Suprapubic skin (tissue), 4 donors: Measurements from ENCODE around the gene PPP2R2C. TPM values are rescaled to one million over a fixed set of nuclear protein-coding genes. Genes with fewer than 3 reads are reported as not detected.

Experiments
- DNase-seq, 2 donors: peaks; one replicate each; pipeline ENCODE4 v3.0.0-alpha.2; 2019; ENCODE audit warnings: low spot score in 2 of 2
- H3K27ac ChIP-seq: fragments of 200-600 bp; sonication (generic); one replicate; pipeline ENCODE4 v1.5.1; 2019
- H3K27me3 ChIP-seq: fragments of 200-600 bp; sonication (generic); one replicate; pipeline ENCODE4 v1.5.1; 2019
- H3K36me3 ChIP-seq: fragments of 200-600 bp; sonication (generic); one replicate; pipeline ENCODE4 v1.5.1; 2019
- H3K4me1 ChIP-seq: fragments of 200-600 bp; sonication (generic); one replicate; pipeline ENCODE4 v1.5.1; 2019
- H3K4me3 ChIP-seq: fragments of 200-600 bp; sonication (generic); one replicate; pipeline ENCODE4 v1.5.1; 2019; ENCODE audit warnings: mild to moderate bottlenecking
- H3K9me3 ChIP-seq: fragments of 200-600 bp; sonication (generic); one replicate; pipeline ENCODE4 v1.5.1; 2019
- CTCF ChIP-seq, 2 donors: fragments of 200-600 bp in 1 of 2; fragments of 450-650 bp in 1 of 2; sonication (generic) in 1 of 2; IDR thresholded peaks; one replicate each; pipeline ENCODE4 v1.5.1; 2016 to 2019; ENCODE audit warnings: antibody characterized with exemption in 2 of 2, mild to moderate bottlenecking in 1 of 2, moderate library complexity in 1 of 2
- EP300 ChIP-seq: sonication (generic); formaldehyde crosslinking; IDR thresholded peaks from one replicate; pipeline ENCODE4 v1.6.1; 2017; ENCODE audit warnings: antibody characterized with exemption
- POLR2A ChIP-seq, 2 donors: fragments of 450-650 bp; IDR thresholded peaks; one replicate each; pipeline ENCODE4 v1.6.1; 2017; ENCODE audit warnings: antibody characterized with exemption in 2 of 2, mild to moderate bottlenecking in 2 of 2, moderate library complexity in 2 of 2
- POLR2AphosphoS5 ChIP-seq, 3 donors: sonication (generic); formaldehyde crosslinking; IDR thresholded peaks; one replicate each; pipeline ENCODE4 v1.6.1; 2017; ENCODE audit warnings: antibody characterized with exemption in 3 of 3
- WGBS: methylation state at CpG from one replicate; pipeline ENCODE4 v1.1.5; 2018; 5-methylcytosine and 5-hydroxymethylcytosine counted together
- total RNA-seq, 4 donors: library from RNA; depleted of rRNA; stranded (reverse); fragments of >200 nt; gene quantifications; one replicate each; pipeline ENCODE4 v1.1.0, GENCODE V29; 2016

Gene PPP2R2C
- total RNA-seq, 4 donors from 2014 or later = 42.5 to 81.5 (median 61.0) TPM

GRCh38 chr4:6303943-6304342, 168.5 kb downstream of the PPP2R2C start:
- peaks cover 1% of the 10 kb centered on the region for H3K4me1 ChIP-seq
- H3K27ac ChIP-seq = no peak overlapping the region
- no peak for DNase-seq
- H3K27me3 ChIP-seq = peaks cover 6% of the 10 kb centered on the region
- no peaks in the 10 kb centered on the region for H3K9me3 ChIP-seq
- H3K36me3 ChIP-seq = peaks cover 47% of the 10 kb centered on the region
- TF ChIP-seq CTCF (IDR thresholded peaks at IDR 0.05) (no peak), POLR2AphosphoS5 (IDR thresholded peaks at IDR 0.05) (no peak), EP300 (no peak), POLR2A (IDR thresholded peaks at IDR 0.05) (no peak)
- H3K4me3 ChIP-seq = no peak overlapping the region
- 93% methylated on average over 9 of the region's 12 CpGs for WGBS

- Histone ChIP-seq H3K27ac (no peak overlapping the region), H3K4me1 (no peaks in the 10 kb centered on the region), H3K4me3 (no peak overlapping the region), H3K36me3 (peaks cover 56% of the 10 kb centered on the region), H3K27me3 (no peaks in the 10 kb centered on the region), H3K9me3 (no peaks in the 10 kb centered on the region)
- no peak for TF ChIP-seq CTCF (IDR thresholded peaks at IDR 0.05)
- TF ChIP-seq EP300 = no peak
- no peak for TF ChIP-seq POLR2AphosphoS5 (IDR thresholded peaks at IDR 0.05)
- no peak for TF ChIP-seq POLR2A (IDR thresholded peaks at IDR 0.05)
- WGBS = 72% methylated on average over 6 of the region's 6 CpGs
- DNase-seq = no peak
Observed at GRCh38 chr4:6302869-6303268, 169.5 kb downstream of the PPP2R2C start.

- H3K4me3 ChIP-seq = no peak overlapping the region
- H3K9me3 ChIP-seq = no peaks in the 10 kb centered on the region
- no peak for DNase-seq
- TF ChIP-seq POLR2A (IDR thresholded peaks at IDR 0.05) (no peak), CTCF (IDR thresholded peaks at IDR 0.05) (no peak), EP300 (no peak), POLR2AphosphoS5 (IDR thresholded peaks at IDR 0.05) (no peak)
- H3K27ac ChIP-seq = no peak overlapping the region
- no peaks in the 10 kb centered on the region for H3K4me1 ChIP-seq
- H3K36me3 ChIP-seq = peaks cover 63% of the 10 kb centered on the region
- H3K27me3 ChIP-seq = no peaks in the 10 kb centered on the region
- WGBS = 97% methylated on average over 53 of the region's 55 CpGs
Observed at GRCh38 chr4:6301732-6302442, 170.5 kb downstream of the PPP2R2C start.

- WGBS = 94% methylated on average over 30 of the region's 35 CpGs
- Histone ChIP-seq H3K4me1 (no peaks in the 10 kb centered on the region), H3K36me3 (peaks cover 70% of the 10 kb centered on the region), H3K4me3 (no peak overlapping the region), H3K27ac (no peak overlapping the region), H3K9me3 (no peaks in the 10 kb centered on the region), H3K27me3 (no peaks in the 10 kb centered on the region)
- no peak for TF ChIP-seq POLR2A (IDR thresholded peaks at IDR 0.05)
- no peak for TF ChIP-seq EP300
- TF ChIP-seq CTCF (IDR thresholded peaks at IDR 0.05) = no peak
- TF ChIP-seq POLR2AphosphoS5 (IDR thresholded peaks at IDR 0.05) = no peak
- no peak for DNase-seq
Observed at GRCh38 chr4:6301051-6301731, 171.2 kb downstream of the PPP2R2C start.

GRCh38 chr4:6300359-6300758, 172.1 kb downstream of the PPP2R2C start:
- no peak for TF ChIP-seq CTCF (IDR thresholded peaks at IDR 0.05)
- no peak for TF ChIP-seq POLR2AphosphoS5 (IDR thresholded peaks at IDR 0.05)
- no peak for TF ChIP-seq POLR2A (IDR thresholded peaks at IDR 0.05)
- TF ChIP-seq EP300 = no peak
- Histone ChIP-seq H3K4me1 (no peaks in the 10 kb centered on the region), H3K9me3 (no peaks in the 10 kb centered on the region), H3K27me3 (no peaks in the 10 kb centered on the region), H3K27ac (no peak overlapping the region), H3K36me3 (peaks cover 78% of the 10 kb centered on the region), H3K4me3 (no peak overlapping the region)
- DNase-seq = no peak
- 84% methylated on average over 11 of the region's 11 CpGs for WGBS
